GM23338 (cell line): ENCODE measurements around the gene MTA1. TPM values are rescaled to one million over a fixed set of nuclear protein-coding genes. Genes with fewer than 3 reads are reported as not detected.

ENCODE experiments used
- ATAC-seq: fragments of 200-7000 bp; cut with Tn5 transposase; 3 replicates; pipeline ENCODE4 v1.9.1; 2020
- DNase-seq: peaks from one replicate; pipeline ENCODE4 v3.0.0-alpha.2; 2015; ENCODE audit warnings: low spot score
- H2AFZ ChIP-seq: fragments of 200-600 bp; sonication (generic); 2 replicates; pipeline ENCODE4 v1.8.0; 2016; ENCODE audit warnings: antibody characterized with exemption, mild to moderate bottlenecking, moderate library complexity
- H3F3A ChIP-seq: fragments of 200-600 bp; sonication (generic); replicated peaks from 2 replicates; pipeline ENCODE4 v1.8.0; 2017; ENCODE audit warnings: antibody characterized with exemption, mixed run types, low read depth
- H3K27ac ChIP-seq: fragments of 200-600 bp; sonication (generic); 2 replicates; pipeline ENCODE4 v1.6.1; 2016; ENCODE audit warnings: low read depth
- H3K27me3 ChIP-seq: fragments of 200-600 bp; sonication (generic); 2 replicates; pipeline ENCODE4 v1.8.0; 2016; ENCODE audit warnings: mild to moderate bottlenecking, mixed run types, moderate library complexity; ENCODE audit not compliant: insufficient read depth
- H3K36me3 ChIP-seq: fragments of 200-600 bp; sonication (generic); 2 replicates; pipeline ENCODE4 v1.8.0; 2016; ENCODE audit warnings: mild to moderate bottlenecking; ENCODE audit not compliant: insufficient read depth
- H3K4me1 ChIP-seq: fragments of 200-600 bp; sonication (generic); 2 replicates; pipeline ENCODE4 v1.8.0; 2016; ENCODE audit warnings: mild to moderate bottlenecking, moderate library complexity; ENCODE audit not compliant: insufficient read depth
- H3K4me2 ChIP-seq: fragments of 200-600 bp; sonication (generic); 2 replicates; pipeline ENCODE4 v1.7.1; 2017; ENCODE audit warnings: mixed run types
- H3K4me3 ChIP-seq: fragments of 200-600 bp; sonication (generic); 2 replicates; pipeline ENCODE4 v1.6.1; 2016; ENCODE audit warnings: mixed run types
- H3K79me2 ChIP-seq: fragments of 200-600 bp; sonication (generic); replicated peaks from 2 replicates; pipeline ENCODE4 v1.8.0; 2017; ENCODE audit warnings: mild to moderate bottlenecking; ENCODE audit not compliant: insufficient read depth
- H3K9me2 ChIP-seq: fragments of 200-600 bp; sonication (generic); 2 replicates; pipeline ENCODE4 v1.8.0; 2017; ENCODE audit not compliant: insufficient read depth
- H4K20me1 ChIP-seq: fragments of 200-600 bp; sonication (generic); replicated peaks from 2 replicates; pipeline ENCODE4 v1.8.0; 2017; ENCODE audit warnings: mild to moderate bottlenecking; ENCODE audit not compliant: insufficient read depth
- H3K27ac Mint-ChIP-seq: 2 replicates; pipeline ENCODE4 v1.8.0; 2020; ENCODE audit warnings: inconsistent platforms, mild to moderate bottlenecking, moderate library complexity, mixed read lengths
- H3K27me3 Mint-ChIP-seq: 3 replicates; pipeline ENCODE4 v1.8.0; 2022; ENCODE audit warnings: low read depth, mild to moderate bottlenecking, moderate library complexity, mixed read lengths, inconsistent platforms; ENCODE audit not compliant: insufficient read depth, poor library complexity
- H3K36me3 Mint-ChIP-seq: 3 replicates; pipeline ENCODE4 v1.8.0; 2021; ENCODE audit warnings: low read depth, mild to moderate bottlenecking, inconsistent platforms, moderate library complexity, mixed read lengths
- H3K4me1 Mint-ChIP-seq: 3 replicates; pipeline ENCODE4 v1.8.0; 2020; ENCODE audit warnings: mild to moderate bottlenecking, inconsistent platforms, mixed read lengths
- H3K4me3 Mint-ChIP-seq: 3 replicates; pipeline ENCODE4 v1.8.0; 2021; ENCODE audit warnings: moderate library complexity, mild to moderate bottlenecking, inconsistent platforms, mixed read lengths
- H3K9me3 Mint-ChIP-seq: 3 replicates; pipeline ENCODE4 v1.8.0; 2020; ENCODE audit warnings: moderate library complexity, mild to moderate bottlenecking, inconsistent platforms, mixed read lengths
- CREB1 ChIP-seq: fragments of 250-450 bp; sonication (Bioruptor Pico); IDR thresholded peaks from 2 replicates; pipeline ENCODE4 v1.5.0; 2020; ENCODE audit warnings: low read depth, mild to moderate bottlenecking, moderate library complexity
- EZH2 ChIP-seq: fragments of 200-600 bp; sonication (generic); IDR thresholded peaks from one replicate; pipeline ENCODE4 v1.8.0; 2017; ENCODE audit warnings: antibody characterized with exemption, mild to moderate bottlenecking, low read depth; ENCODE audit not compliant: unreplicated experiment
- EZH2phosphoT487 ChIP-seq: fragments of 200-600 bp; sonication (generic); IDR thresholded peaks from one replicate; pipeline ENCODE4 v1.8.1; 2018; ENCODE audit warnings: antibody characterized with exemption; ENCODE audit not compliant: unreplicated experiment
- JUNB ChIP-seq: IDR thresholded peaks from one replicate; pipeline ENCODE4 v1.6.1; 2016; ENCODE audit warnings: antibody characterized with exemption; ENCODE audit not compliant: unreplicated experiment
- NANOG ChIP-seq: IDR thresholded peaks from 2 replicates; pipeline ENCODE4 v1.6.1; 2016; ENCODE audit warnings: antibody characterized with exemption, borderline replicate concordance
- POLR2AphosphoS5 ChIP-seq: IDR thresholded peaks from 2 replicates; pipeline ENCODE4 v1.6.1; 2016; ENCODE audit warnings: antibody characterized with exemption, low read depth
- STAT1 ChIP-seq: IDR thresholded peaks from one replicate; pipeline ENCODE4 v1.6.1; 2016; ENCODE audit warnings: antibody characterized with exemption; ENCODE audit not compliant: unreplicated experiment
- ZNF114 ChIP-seq: fragments of 250-450 bp; sonication (Bioruptor Pico); IDR thresholded peaks from 2 replicates; pipeline ENCODE4 v1.5.0; 2020; ENCODE audit warnings: mild to moderate bottlenecking, moderate library complexity
- ZNF331 ChIP-seq: fragments of 250-450 bp; sonication (Bioruptor Pico); IDR thresholded peaks from 2 replicates; pipeline ENCODE4 v1.5.0; 2020; ENCODE audit warnings: low read depth, mild to moderate bottlenecking, moderate library complexity
- polyA plus RNA-seq: library from polyadenylated mRNA; unstranded; fragments of >200 nt; fragmentation: Nextera tagmentation; extraction: Ambion mirVana; gene quantifications from 2 replicates; pipeline ENCODE4 v1.2.1, GENCODE V29; 2016
- total RNA-seq: library from RNA; depleted of rRNA; stranded (reverse); fragments of >200 nt; shearing (Covaris generic); gene quantifications from 2 replicates; pipeline ENCODE4 v1.2.3, GENCODE V29; 2014
- TF ChIP-seq, protein P1 (sequence below), 2 experiments: fragments of 200-600 bp in 1 of 2; sonication (generic) in 1 of 2; conservative IDR thresholded peaks; 2 replicates each; pipeline versions ENCODE4 v1.5.1 to v1.6.1; 2016 to 2017; ENCODE audit warnings: antibody characterized with exemption in 2 of 2, low read depth in 2 of 2, mild to moderate bottlenecking in 2 of 2, moderate library complexity in 1 of 2
- TF ChIP-seq, protein P2 (sequence below): fragments of 250-450 bp; sonication (Bioruptor Pico); IDR thresholded peaks from 2 replicates; pipeline ENCODE4 v1.5.0; 2020; ENCODE audit warnings: mild to moderate bottlenecking, moderate library complexity
- TF ChIP-seq, protein P3 (sequence below): IDR thresholded peaks from one replicate; pipeline ENCODE4 v1.6.1; 2018; ENCODE audit warnings: antibody characterized with exemption; ENCODE audit not compliant: unreplicated experiment
- TF ChIP-seq, protein P4 (sequence below): IDR thresholded peaks from 2 replicates; pipeline ENCODE4 v1.6.1; 2016; ENCODE audit warnings: antibody characterized with exemption

The MTA1 gene
- total and polyA plus RNA-seq, 2 experiments from 2014 or later: 53.3 to 126 TPM

DNA sequence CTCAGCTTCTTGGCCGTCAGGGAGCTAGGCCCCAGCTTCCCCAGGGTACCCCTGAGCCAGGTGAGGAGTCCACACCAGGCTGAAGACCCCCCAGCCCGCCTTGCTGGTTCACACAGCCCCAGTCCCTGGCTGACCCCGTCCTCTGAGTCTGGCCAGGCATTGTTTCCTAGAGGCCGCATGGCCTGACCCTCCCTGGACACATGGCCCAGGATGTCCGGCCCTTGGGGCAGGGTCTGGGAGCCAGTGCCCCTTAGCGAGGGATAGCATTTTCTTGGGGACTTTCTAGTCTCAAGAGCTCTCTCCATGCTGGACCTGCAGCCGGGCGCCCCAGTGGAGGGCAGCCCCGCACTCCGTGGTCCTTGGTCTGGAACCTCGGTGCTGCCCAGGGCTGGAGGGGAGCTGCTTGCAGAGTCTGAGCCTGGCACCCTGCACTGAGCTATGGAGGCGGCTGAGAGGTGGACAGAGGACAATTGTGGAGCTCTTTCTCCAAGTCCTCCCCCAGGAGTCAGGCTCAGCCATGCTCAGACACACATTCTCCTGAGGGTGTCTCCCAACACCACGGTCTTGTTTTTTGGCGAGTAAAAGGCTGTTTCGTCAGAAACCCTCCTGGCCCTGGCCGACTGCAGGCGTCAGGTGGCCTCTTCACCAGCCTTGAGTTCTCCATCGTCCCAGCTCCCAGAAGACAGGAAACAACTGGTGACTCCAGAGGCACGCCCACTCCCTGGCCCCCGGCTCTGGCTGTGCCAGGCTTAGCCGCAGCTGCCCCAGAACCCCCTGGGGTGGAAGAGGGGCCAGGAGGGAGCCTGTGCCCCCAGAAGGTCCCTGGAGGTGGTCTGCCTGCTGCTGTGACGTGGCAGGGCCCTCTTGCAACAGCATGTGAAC is 37.4 kb downstream of the MTA1 start:
- no peak overlapping the region for H2AFZ ChIP-seq
- H3K36me3 ChIP-seq: peaks cover 5% of the 10 kb centered on the region; the same call in 1 of the 2 replicates
- H3K4me2 ChIP-seq: no peak overlapping the region
- H3K9me2 ChIP-seq: no peaks in the 10 kb centered on the region
- Mint-ChIP-seq H3K36me3 (peaks cover 46% of the 10 kb centered on the region), H3K4me1 (no peaks in the 10 kb centered on the region), H3K4me3 (no peak overlapping the region), H3K27me3 (peaks cover 10% of the 10 kb centered on the region), H3K27ac (no peak overlapping the region), H3K9me3 (no peaks in the 10 kb centered on the region; the same call in 2 of the 3 replicates)
- DNase-seq (no peak), ATAC-seq (no peak)
- TF ChIP-seq ZNF114 (CRISPR knock-in tag) (no peak), EZH2phosphoT487 (no peak), STAT1 (no peak), POLR2AphosphoS5 (no peak), NANOG (no peak), JUNB (no peak), EZH2 (no peak), CREB1 (CRISPR knock-in tag) (no peak), ZNF331 (CRISPR knock-in tag) (no peak)
- TF ChIP-seq, protein P1, sequence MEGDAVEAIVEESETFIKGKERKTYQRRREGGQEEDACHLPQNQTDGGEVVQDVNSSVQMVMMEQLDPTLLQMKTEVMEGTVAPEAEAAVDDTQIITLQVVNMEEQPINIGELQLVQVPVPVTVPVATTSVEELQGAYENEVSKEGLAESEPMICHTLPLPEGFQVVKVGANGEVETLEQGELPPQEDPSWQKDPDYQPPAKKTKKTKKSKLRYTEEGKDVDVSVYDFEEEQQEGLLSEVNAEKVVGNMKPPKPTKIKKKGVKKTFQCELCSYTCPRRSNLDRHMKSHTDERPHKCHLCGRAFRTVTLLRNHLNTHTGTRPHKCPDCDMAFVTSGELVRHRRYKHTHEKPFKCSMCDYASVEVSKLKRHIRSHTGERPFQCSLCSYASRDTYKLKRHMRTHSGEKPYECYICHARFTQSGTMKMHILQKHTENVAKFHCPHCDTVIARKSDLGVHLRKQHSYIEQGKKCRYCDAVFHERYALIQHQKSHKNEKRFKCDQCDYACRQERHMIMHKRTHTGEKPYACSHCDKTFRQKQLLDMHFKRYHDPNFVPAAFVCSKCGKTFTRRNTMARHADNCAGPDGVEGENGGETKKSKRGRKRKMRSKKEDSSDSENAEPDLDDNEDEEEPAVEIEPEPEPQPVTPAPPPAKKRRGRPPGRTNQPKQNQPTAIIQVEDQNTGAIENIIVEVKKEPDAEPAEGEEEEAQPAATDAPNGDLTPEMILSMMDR (conservative IDR thresholded peaks at IDR 0.05; ENCODE audit: low read depth in 2 of 2): no peak
- TF ChIP-seq, protein P2, sequence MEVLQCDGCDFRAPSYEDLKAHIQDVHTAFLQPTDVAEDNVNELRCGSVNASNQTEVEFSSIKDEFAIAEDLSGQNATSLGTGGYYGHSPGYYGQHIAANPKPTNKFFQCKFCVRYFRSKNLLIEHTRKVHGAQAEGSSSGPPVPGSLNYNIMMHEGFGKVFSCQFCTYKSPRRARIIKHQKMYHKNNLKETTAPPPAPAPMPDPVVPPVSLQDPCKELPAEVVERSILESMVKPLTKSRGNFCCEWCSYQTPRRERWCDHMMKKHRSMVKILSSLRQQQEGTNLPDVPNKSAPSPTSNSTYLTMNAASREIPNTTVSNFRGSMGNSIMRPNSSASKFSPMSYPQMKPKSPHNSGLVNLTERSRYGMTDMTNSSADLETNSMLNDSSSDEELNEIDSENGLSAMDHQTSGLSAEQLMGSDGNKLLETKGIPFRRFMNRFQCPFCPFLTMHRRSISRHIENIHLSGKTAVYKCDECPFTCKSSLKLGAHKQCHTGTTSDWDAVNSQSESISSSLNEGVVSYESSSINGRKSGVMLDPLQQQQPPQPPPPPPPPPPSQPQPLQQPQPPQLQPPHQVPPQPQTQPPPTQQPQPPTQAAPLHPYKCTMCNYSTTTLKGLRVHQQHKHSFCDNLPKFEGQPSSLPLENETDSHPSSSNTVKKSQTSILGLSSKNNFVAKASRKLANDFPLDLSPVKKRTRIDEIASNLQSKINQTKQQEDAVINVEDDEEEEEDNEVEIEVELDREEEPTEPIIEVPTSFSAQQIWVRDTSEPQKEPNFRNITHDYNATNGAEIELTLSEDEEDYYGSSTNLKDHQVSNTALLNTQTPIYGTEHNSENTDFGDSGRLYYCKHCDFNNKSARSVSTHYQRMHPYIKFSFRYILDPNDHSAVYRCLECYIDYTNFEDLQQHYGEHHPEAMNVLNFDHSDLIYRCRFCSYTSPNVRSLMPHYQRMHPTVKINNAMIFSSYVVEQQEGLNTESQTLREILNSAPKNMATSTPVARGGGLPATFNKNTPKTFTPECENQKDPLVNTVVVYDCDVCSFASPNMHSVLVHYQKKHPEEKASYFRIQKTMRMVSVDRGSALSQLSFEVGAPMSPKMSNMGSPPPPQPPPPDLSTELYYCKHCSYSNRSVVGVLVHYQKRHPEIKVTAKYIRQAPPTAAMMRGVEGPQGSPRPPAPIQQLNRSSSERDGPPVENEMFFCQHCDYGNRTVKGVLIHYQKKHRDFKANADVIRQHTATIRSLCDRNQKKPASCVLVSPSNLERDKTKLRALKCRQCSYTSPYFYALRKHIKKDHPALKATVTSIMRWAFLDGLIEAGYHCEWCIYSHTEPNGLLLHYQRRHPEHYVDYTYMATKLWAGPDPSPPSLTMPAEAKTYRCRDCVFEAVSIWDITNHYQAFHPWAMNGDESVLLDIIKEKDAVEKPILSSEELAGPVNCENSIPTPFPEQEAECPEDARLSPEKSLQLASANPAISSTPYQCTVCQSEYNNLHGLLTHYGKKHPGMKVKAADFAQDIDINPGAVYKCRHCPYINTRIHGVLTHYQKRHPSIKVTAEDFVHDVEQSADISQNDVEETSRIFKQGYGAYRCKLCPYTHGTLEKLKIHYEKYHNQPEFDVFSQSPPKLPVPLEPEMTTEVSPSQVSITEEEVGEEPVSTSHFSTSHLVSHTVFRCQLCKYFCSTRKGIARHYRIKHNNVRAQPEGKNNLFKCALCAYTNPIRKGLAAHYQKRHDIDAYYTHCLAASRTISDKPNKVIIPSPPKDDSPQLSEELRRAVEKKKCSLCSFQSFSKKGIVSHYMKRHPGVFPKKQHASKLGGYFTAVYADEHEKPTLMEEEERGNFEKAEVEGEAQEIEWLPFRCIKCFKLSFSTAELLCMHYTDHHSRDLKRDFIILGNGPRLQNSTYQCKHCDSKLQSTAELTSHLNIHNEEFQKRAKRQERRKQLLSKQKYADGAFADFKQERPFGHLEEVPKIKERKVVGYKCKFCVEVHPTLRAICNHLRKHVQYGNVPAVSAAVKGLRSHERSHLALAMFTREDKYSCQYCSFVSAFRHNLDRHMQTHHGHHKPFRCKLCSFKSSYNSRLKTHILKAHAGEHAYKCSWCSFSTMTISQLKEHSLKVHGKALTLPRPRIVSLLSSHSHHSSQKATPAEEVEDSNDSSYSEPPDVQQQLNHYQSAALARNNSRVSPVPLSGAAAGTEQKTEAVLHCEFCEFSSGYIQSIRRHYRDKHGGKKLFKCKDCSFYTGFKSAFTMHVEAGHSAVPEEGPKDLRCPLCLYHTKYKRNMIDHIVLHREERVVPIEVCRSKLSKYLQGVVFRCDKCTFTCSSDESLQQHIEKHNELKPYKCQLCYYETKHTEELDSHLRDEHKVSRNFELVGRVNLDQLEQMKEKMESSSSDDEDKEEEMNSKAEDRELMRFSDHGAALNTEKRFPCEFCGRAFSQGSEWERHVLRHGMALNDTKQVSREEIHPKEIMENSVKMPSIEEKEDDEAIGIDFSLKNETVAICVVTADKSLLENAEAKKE: no peak
- TF ChIP-seq, protein P3, sequence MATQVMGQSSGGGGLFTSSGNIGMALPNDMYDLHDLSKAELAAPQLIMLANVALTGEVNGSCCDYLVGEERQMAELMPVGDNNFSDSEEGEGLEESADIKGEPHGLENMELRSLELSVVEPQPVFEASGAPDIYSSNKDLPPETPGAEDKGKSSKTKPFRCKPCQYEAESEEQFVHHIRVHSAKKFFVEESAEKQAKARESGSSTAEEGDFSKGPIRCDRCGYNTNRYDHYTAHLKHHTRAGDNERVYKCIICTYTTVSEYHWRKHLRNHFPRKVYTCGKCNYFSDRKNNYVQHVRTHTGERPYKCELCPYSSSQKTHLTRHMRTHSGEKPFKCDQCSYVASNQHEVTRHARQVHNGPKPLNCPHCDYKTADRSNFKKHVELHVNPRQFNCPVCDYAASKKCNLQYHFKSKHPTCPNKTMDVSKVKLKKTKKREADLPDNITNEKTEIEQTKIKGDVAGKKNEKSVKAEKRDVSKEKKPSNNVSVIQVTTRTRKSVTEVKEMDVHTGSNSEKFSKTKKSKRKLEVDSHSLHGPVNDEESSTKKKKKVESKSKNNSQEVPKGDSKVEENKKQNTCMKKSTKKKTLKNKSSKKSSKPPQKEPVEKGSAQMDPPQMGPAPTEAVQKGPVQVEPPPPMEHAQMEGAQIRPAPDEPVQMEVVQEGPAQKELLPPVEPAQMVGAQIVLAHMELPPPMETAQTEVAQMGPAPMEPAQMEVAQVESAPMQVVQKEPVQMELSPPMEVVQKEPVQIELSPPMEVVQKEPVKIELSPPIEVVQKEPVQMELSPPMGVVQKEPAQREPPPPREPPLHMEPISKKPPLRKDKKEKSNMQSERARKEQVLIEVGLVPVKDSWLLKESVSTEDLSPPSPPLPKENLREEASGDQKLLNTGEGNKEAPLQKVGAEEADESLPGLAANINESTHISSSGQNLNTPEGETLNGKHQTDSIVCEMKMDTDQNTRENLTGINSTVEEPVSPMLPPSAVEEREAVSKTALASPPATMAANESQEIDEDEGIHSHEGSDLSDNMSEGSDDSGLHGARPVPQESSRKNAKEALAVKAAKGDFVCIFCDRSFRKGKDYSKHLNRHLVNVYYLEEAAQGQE: no peak
- TF ChIP-seq, protein P4, sequence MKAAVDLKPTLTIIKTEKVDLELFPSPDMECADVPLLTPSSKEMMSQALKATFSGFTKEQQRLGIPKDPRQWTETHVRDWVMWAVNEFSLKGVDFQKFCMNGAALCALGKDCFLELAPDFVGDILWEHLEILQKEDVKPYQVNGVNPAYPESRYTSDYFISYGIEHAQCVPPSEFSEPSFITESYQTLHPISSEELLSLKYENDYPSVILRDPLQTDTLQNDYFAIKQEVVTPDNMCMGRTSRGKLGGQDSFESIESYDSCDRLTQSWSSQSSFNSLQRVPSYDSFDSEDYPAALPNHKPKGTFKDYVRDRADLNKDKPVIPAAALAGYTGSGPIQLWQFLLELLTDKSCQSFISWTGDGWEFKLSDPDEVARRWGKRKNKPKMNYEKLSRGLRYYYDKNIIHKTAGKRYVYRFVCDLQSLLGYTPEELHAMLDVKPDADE: no peak
- no peaks in the 10 kb centered on the region for H3K27me3 ChIP-seq
- H4K20me1 ChIP-seq: peaks cover 10% of the 10 kb centered on the region; the same call in 1 of the 2 replicates
- H3K4me3 ChIP-seq: no peak overlapping the region
- 0 out of 2 replicates have a peak, but pooled peaks cover 10% of the 10 kb centered on the region for H3F3A ChIP-seq
- H3K79me2 ChIP-seq: no peaks in the 10 kb centered on the region
- H3K4me1 ChIP-seq: no peaks in the 10 kb centered on the region
- no peak overlapping the region for H3K27ac ChIP-seq
